Measurements from ENCODE around the gene PADI1.

PADI1 gene

DNA sequence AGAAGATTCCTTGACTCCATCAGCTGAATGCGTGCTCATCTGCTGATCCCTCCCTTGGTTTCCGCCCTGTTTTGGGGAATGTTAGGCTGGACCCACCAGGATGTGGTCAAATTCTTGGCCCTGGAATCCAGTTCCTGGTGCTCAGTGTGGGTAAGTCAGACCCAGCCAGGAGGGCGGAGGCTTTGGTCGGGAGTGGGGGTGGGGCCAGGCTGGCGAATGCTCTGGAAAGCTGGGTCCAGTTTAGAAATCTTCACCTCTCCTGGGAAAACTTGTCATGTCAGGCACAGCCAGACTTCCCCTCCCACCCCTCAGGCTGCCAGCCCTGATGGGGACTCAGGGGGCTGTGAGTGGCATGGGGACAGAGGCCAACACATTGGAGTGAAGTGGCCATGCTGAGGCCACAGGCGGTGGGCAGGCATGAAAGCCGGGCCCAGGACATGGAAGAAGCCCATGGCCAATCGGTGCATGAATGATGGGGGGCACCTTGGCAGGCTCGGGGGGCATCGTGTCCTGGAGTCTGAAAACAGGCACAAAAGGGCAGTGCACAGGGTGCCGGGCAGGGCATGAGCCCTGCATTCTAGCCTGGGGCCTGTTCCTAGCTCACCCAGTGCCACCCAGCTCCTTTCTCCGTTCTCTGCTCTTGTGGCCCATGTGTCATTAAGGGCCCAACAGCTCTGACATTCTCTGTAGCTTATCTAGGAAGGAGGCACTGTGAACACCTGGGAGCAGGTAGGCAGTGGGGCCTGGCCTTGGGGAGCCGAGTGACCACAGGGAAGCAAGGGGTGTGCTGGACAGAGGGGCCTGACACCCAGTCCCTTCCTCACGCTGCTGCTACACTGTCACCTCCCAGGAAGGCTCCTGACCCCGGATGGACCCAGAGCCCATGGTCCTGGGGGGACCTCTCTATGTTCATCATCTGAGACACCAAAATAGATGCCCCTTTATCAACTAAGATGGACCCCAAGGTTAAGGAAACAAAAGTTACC, 14.6 kb upstream of the PADI1 start:
- TF ChIP-seq GLIS3 (CRISPR knock-in tag; IDR thresholded peaks at IDR 0.05) = no peak
- no peak for TF ChIP-seq ZFP3 (CRISPR knock-in tag; IDR thresholded peaks at IDR 0.05)
- TF ChIP-seq, protein P1, sequence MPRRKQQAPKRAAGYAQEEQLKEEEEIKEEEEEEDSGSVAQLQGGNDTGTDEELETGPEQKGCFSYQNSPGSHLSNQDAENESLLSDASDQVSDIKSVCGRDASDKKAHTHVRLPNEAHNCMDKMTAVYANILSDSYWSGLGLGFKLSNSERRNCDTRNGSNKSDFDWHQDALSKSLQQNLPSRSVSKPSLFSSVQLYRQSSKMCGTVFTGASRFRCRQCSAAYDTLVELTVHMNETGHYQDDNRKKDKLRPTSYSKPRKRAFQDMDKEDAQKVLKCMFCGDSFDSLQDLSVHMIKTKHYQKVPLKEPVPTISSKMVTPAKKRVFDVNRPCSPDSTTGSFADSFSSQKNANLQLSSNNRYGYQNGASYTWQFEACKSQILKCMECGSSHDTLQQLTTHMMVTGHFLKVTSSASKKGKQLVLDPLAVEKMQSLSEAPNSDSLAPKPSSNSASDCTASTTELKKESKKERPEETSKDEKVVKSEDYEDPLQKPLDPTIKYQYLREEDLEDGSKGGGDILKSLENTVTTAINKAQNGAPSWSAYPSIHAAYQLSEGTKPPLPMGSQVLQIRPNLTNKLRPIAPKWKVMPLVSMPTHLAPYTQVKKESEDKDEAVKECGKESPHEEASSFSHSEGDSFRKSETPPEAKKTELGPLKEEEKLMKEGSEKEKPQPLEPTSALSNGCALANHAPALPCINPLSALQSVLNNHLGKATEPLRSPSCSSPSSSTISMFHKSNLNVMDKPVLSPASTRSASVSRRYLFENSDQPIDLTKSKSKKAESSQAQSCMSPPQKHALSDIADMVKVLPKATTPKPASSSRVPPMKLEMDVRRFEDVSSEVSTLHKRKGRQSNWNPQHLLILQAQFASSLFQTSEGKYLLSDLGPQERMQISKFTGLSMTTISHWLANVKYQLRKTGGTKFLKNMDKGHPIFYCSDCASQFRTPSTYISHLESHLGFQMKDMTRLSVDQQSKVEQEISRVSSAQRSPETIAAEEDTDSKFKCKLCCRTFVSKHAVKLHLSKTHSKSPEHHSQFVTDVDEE (CRISPR knock-in tag; IDR thresholded peaks at IDR 0.05) = no peak
- TF ChIP-seq ZNF565 (CRISPR knock-in tag; conservative IDR thresholded peaks at IDR 0.05; ENCODE audit: low read depth) = no peak
- no peak for TF ChIP-seq TCF4 (CRISPR knock-in tag; IDR thresholded peaks at IDR 0.05; ENCODE audit: borderline replicate concordance)
- no peak for TF ChIP-seq PATZ1 (CRISPR knock-in tag; IDR thresholded peaks at IDR 0.05; ENCODE audit: borderline replicate concordance)
- no peak for TF ChIP-seq ZC3H10 (CRISPR knock-in tag; IDR thresholded peaks at IDR 0.05)
- TF ChIP-seq, protein P2, sequence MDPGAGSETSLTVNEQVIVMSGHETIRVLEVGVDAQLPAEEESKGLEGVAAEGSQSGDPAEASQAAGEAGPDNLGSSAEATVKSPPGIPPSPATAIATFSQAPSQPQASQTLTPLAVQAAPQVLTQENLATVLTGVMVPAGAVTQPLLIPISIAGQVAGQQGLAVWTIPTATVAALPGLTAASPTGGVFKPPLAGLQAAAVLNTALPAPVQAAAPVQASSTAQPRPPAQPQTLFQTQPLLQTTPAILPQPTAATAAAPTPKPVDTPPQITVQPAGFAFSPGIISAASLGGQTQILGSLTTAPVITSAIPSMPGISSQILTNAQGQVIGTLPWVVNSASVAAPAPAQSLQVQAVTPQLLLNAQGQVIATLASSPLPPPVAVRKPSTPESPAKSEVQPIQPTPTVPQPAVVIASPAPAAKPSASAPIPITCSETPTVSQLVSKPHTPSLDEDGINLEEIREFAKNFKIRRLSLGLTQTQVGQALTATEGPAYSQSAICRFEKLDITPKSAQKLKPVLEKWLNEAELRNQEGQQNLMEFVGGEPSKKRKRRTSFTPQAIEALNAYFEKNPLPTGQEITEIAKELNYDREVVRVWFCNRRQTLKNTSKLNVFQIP (CRISPR knock-in tag; IDR thresholded peaks at IDR 0.05; ENCODE audit: borderline replicate concordance, low read depth) = no peak
- no peak for TF ChIP-seq ZNF70 (CRISPR knock-in tag; IDR thresholded peaks at IDR 0.05)
- no peak for TF ChIP-seq ISL1 (CRISPR knock-in tag; IDR thresholded peaks at IDR 0.05)
- TF ChIP-seq RARB (CRISPR knock-in tag; IDR thresholded peaks at IDR 0.05) = no peak
- no peak for TF ChIP-seq ZFP30 (CRISPR knock-in tag; IDR thresholded peaks at IDR 0.05)
- TF ChIP-seq BACH2 (CRISPR knock-in tag; IDR thresholded peaks at IDR 0.05; ENCODE audit: borderline replicate concordance) = no peak
- ATAC-seq = peak; percentile 95

- ATAC-seq = no peak
- TF ChIP-seq CSDC2 (CRISPR knock-in tag; IDR thresholded peaks at IDR 0.05) (no peak), BACH2 (CRISPR knock-in tag; IDR thresholded peaks at IDR 0.05; ENCODE audit: borderline replicate concordance) (no peak), ZFP30 (CRISPR knock-in tag; IDR thresholded peaks at IDR 0.05) (no peak), ZNF70 (CRISPR knock-in tag; IDR thresholded peaks at IDR 0.05) (no peak), OSR1 (CRISPR knock-in tag; IDR thresholded peaks at IDR 0.05) (no peak), CREB5 (CRISPR knock-in tag; IDR thresholded peaks at IDR 0.05; ENCODE audit: low read depth) (no peak), ESRRG (CRISPR knock-in tag; IDR thresholded peaks at IDR 0.05) (no peak), ZC3H10 (CRISPR knock-in tag; IDR thresholded peaks at IDR 0.05) (no peak), PPARA (CRISPR knock-in tag; IDR thresholded peaks at IDR 0.05; ENCODE audit: borderline replicate concordance) (no peak), SNAI2 (CRISPR knock-in tag; IDR thresholded peaks at IDR 0.05) (no peak), ARNTL (CRISPR knock-in tag; IDR thresholded peaks at IDR 0.05; ENCODE audit: borderline replicate concordance, low read depth) (no peak), RARB (CRISPR knock-in tag; IDR thresholded peaks at IDR 0.05) (no peak), ZNF565 (CRISPR knock-in tag; conservative IDR thresholded peaks at IDR 0.05; ENCODE audit: low read depth) (no peak), PATZ1 (CRISPR knock-in tag; IDR thresholded peaks at IDR 0.05; ENCODE audit: borderline replicate concordance) (no peak), GLIS3 (CRISPR knock-in tag; IDR thresholded peaks at IDR 0.05) (no peak), TOX (CRISPR knock-in tag; IDR thresholded peaks at IDR 0.05; ENCODE audit: borderline replicate concordance) (no peak), TCF4 (CRISPR knock-in tag; IDR thresholded peaks at IDR 0.05; ENCODE audit: borderline replicate concordance) (no peak)
- TF ChIP-seq, protein P2 (CRISPR knock-in tag; IDR thresholded peaks at IDR 0.05; ENCODE audit: borderline replicate concordance, low read depth) = no peak
- TF ChIP-seq, protein P3, sequence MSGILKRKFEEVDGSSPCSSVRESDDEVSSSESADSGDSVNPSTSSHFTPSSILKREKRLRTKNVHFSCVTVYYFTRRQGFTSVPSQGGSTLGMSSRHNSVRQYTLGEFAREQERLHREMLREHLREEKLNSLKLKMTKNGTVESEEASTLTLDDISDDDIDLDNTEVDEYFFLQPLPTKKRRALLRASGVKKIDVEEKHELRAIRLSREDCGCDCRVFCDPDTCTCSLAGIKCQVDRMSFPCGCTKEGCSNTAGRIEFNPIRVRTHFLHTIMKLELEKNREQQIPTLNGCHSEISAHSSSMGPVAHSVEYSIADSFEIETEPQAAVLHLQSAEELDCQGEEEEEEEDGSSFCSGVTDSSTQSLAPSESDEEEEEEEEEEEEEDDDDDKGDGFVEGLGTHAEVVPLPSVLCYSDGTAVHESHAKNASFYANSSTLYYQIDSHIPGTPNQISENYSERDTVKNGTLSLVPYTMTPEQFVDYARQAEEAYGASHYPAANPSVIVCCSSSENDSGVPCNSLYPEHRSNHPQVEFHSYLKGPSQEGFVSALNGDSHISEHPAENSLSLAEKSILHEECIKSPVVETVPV (CRISPR knock-in tag; IDR thresholded peaks at IDR 0.05) = no peak
- TF ChIP-seq, protein P1 (CRISPR knock-in tag; IDR thresholded peaks at IDR 0.05) = no peak
These were observed 13.0 kb upstream of the PADI1 start for GRCh38 chr1:17191990-17192242.

Measured in SK-N-SH treated with all-trans-retinoic acid at 6 μM for 48 hours (cell line).